ENCODE measurements around the gene ATP10A.

DNA sequence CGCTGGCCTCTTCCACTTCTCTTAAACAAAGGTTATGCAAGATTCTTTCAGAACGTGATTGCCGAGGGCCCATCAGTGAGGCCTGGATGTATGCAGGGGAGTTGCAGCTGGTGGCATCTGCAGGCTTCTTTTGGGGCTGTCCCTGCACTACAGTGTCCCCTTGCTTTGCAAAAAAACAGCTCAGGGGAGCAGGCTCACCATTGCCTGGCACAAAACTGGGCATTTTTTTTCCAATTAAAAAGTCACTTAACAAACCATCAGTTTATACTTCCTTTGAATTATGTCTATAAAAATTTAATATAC is 148.6 kb downstream of the ATP10A start:
- TF ChIP-seq, protein P1, sequence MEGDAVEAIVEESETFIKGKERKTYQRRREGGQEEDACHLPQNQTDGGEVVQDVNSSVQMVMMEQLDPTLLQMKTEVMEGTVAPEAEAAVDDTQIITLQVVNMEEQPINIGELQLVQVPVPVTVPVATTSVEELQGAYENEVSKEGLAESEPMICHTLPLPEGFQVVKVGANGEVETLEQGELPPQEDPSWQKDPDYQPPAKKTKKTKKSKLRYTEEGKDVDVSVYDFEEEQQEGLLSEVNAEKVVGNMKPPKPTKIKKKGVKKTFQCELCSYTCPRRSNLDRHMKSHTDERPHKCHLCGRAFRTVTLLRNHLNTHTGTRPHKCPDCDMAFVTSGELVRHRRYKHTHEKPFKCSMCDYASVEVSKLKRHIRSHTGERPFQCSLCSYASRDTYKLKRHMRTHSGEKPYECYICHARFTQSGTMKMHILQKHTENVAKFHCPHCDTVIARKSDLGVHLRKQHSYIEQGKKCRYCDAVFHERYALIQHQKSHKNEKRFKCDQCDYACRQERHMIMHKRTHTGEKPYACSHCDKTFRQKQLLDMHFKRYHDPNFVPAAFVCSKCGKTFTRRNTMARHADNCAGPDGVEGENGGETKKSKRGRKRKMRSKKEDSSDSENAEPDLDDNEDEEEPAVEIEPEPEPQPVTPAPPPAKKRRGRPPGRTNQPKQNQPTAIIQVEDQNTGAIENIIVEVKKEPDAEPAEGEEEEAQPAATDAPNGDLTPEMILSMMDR (IDR thresholded peaks at IDR 0.05; ENCODE audit: low read length): no peak
- TF ChIP-seq EZH2 (optimal IDR thresholded peaks at IDR 0.05; ENCODE audit: low read depth, low read length) (no peak), EZH2phosphoT487 (IDR thresholded peaks at IDR 0.05; ENCODE audit: low read length) (no peak)

Data from MM.1S (cell line).